CD4-positive, alpha-beta memory T cell (primary cell): ENCODE results near the gene G0S2. TPM values are rescaled to one million over a fixed set of nuclear protein-coding genes. Genes with fewer than 3 reads are reported as not detected.
A peak's percentile ranks its signal among the peaks of the same experiment; 100 is the strongest.

Experiments used
- CTCF ChIA-PET: fragments of 350-600 bp; sonication (Branson Sonifier 250); formaldehyde crosslinking; loops from one replicate; lab custom pipeline; 2021; ENCODE audit warnings: inconsistent platforms; ENCODE audit not compliant: partially characterized antibody; lab: Charles Lee
- POLR2A ChIA-PET: fragments of 350-600 bp; sonication (Branson Sonifier 250); formaldehyde crosslinking; loops from one replicate; lab custom pipeline; 2021; ENCODE audit not compliant: partially characterized antibody; lab: Charles Lee
- DNase-seq, 5 donors: peaks; one replicate each; pipeline versions ENCODE4 v3.0.0 to v3.0.0-alpha.2; 2020 to 2022; ENCODE audit warnings: mixed read lengths in 1 of 5
- H3K27ac ChIP-seq: one replicate; pipeline ENCODE4 v1.7.0; 2013; ENCODE audit warnings: low read depth, low read length
- H3K27me3 ChIP-seq: 2 replicates; pipeline ENCODE4 v1.7.0; 2013; ENCODE audit warnings: mild to moderate bottlenecking, low read length, moderate library complexity; ENCODE audit not compliant: insufficient read depth
- H3K36me3 ChIP-seq: 2 replicates; pipeline ENCODE4 v1.7.0; 2013; ENCODE audit warnings: mild to moderate bottlenecking, low read length, moderate library complexity; ENCODE audit not compliant: insufficient read depth
- H3K4me1 ChIP-seq: 2 replicates; pipeline ENCODE4 v1.7.0; 2013; ENCODE audit warnings: mild to moderate bottlenecking, low read length, moderate library complexity; ENCODE audit not compliant: insufficient read depth
- H3K4me3 ChIP-seq, 2 donors: one replicate each; pipeline ENCODE4 v1.7.0; 2013; ENCODE audit warnings: low read length in 2 of 2, mild to moderate bottlenecking in 1 of 2
- H3K9me3 ChIP-seq, 2 donors: one replicate each; pipeline ENCODE4 v1.7.0; 2013; ENCODE audit warnings: low read length in 2 of 2, control low read depth in 1 of 2; ENCODE audit not compliant: control insufficient read depth in 1 of 2
- H3K27ac Mint-ChIP-seq, 7 donors: one replicate each; pipeline ENCODE4 v1.8.0; 2020 to 2021; ENCODE audit warnings: mixed read lengths in 7 of 7, mild to moderate bottlenecking in 6 of 7, inconsistent platforms in 3 of 7, moderate library complexity in 3 of 7
- H3K27me3 Mint-ChIP-seq, 2 donors: one replicate each; pipeline ENCODE4 v1.8.0; 2020 to 2021; ENCODE audit warnings: mixed read lengths in 2 of 2
- H3K36me3 Mint-ChIP-seq, 2 donors: one replicate each; pipeline ENCODE4 v1.8.0; 2020 to 2021; ENCODE audit warnings: mixed read lengths in 2 of 2, inconsistent platforms in 1 of 2, mild to moderate bottlenecking in 1 of 2
- H3K4me1 Mint-ChIP-seq, 4 donors: one replicate each; pipeline ENCODE4 v1.8.0; 2020 to 2021; ENCODE audit warnings: mixed read lengths in 4 of 4, mild to moderate bottlenecking in 1 of 4
- H3K4me3 Mint-ChIP-seq, 8 donors: one replicate each; pipeline ENCODE4 v1.8.0; 2020 to 2021; ENCODE audit warnings: mixed read lengths in 8 of 8, mild to moderate bottlenecking in 7 of 8, moderate library complexity in 6 of 8, inconsistent platforms in 3 of 8
- H3K9me3 Mint-ChIP-seq, 8 donors: one replicate each; pipeline ENCODE4 v1.8.0; 2020 to 2021; ENCODE audit warnings: mixed read lengths in 8 of 8, mild to moderate bottlenecking in 5 of 8, inconsistent platforms in 3 of 8, moderate library complexity in 1 of 8
- intact Hi-C: fragments of 100-400 bp; cut with micrococcal nuclease; formaldehyde crosslinking; loops from one replicate; pipeline ENCODE4 v1.15.1; 2023
- polyA plus RNA-seq, 2 donors: library from polyadenylated mRNA; unstranded; fragments of 300-500 nt; fragmentation: Illumina TruSeq; gene quantifications; one replicate each; pipeline ENCODE4 v1.2.3, GENCODE V29; 2021
- total RNA-seq, 2 experiments: library from RNA; stranded (reverse); gene quantifications; one replicate each; pipeline ENCODE4 v1.2.3, GENCODE V29; 2021

G0S2 gene
- total and polyA plus RNA-seq, 4 experiments from 2014 or later: 0.58 to 2.0 (median 1.2) TPM; not detected in 1

DNA sequence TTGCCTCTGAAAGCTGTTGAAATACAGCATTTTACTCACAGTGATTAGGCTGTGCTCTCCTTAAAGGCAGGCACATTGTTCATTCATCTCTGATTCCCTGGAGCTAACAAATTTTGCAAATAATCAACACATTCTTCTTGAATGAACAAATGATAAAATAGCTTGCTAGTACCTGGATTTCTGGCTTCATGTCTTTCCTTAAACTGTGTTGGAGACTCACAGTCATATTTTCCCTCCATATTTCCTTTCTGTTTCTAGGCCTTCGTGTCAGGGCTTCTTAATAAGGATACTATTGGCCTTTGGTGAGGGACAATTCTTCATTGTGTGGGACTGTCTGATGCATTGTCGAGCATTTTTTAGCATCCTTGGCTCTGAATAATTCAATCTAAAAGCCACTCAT, 39.1 kb downstream of the G0S2 start:
- H3K36me3 Mint-ChIP-seq: peaks cover 0 to 13% of the 10 kb centered on the region in 2 donors
- no peak overlapping the region for H3K4me3 ChIP-seq
- ChIA-PET CTCF (no interaction called here), POLR2A (interaction anchor here (1.5 kb wide), 1 partner anchor 41 kb away, joined by 4 read pairs; no protein-coding TSS in a partner anchor)
- no peak overlapping the region for H3K27ac Mint-ChIP-seq
- H3K36me3 ChIP-seq: no peaks in the 10 kb centered on the region
- peaks cover 24% of the 10 kb centered on the region for H3K4me1 ChIP-seq
- intact Hi-C loops: no loop called here
- H3K27me3 ChIP-seq: no peaks in the 10 kb centered on the region
- peaks cover 0 to 2% of the 10 kb centered on the region in 2 donors for H3K27me3 Mint-ChIP-seq
- no peaks in the 10 kb centered on the region for H3K9me3 Mint-ChIP-seq
- H3K4me1 Mint-ChIP-seq: peaks cover 22 to 29% (median 24%) of the 10 kb centered on the region in 4 donors
- H3K9me3 ChIP-seq: no peaks in the 10 kb centered on the region
- DNase-seq: no peak
- no peak overlapping the region for H3K27ac ChIP-seq
- no peak overlapping the region for H3K4me3 Mint-ChIP-seq

DNA sequence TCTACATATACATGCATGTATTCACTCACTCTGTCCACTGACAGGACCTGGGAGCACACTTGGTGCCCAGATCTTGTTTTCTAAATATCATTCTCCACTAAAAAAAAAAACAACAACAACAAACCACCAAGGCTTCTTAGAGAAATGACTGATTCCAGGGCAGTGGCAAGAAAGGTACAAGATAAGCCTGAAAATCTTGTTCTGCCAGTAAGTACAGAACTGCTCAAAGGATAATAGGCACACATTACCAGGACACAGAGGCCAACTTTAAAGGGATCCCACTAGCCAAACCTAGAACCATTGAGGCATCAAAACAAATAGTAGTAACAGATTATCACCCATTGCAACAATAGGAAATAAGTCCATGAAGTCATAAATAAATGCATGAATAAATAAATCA, 40.1 kb downstream of the G0S2 start:
- CTCF ChIA-PET: no interaction called here
- no peaks in the 10 kb centered on the region for H3K9me3 Mint-ChIP-seq
- POLR2A ChIA-PET: no interaction called here
- H3K36me3 Mint-ChIP-seq: peaks cover 0 to 16% of the 10 kb centered on the region in 2 donors
- Histone ChIP-seq H3K4me1 (peaks cover 18% of the 10 kb centered on the region), H3K27ac (no peak overlapping the region), H3K27me3 (no peaks in the 10 kb centered on the region), H3K9me3 (no peaks in the 10 kb centered on the region), H3K36me3 (no peaks in the 10 kb centered on the region), H3K4me3 (no peak overlapping the region)
- no peak for DNase-seq
- H3K27me3 Mint-ChIP-seq: peaks cover 0 to 2% of the 10 kb centered on the region in 2 donors
- H3K4me3 Mint-ChIP-seq: peak overlapping the region in 1 of 8 donors; percentile 6
- peaks cover 14 to 20% (median 14%) of the 10 kb centered on the region in 4 donors for H3K4me1 Mint-ChIP-seq
- H3K27ac Mint-ChIP-seq: no peak overlapping the region
- intact Hi-C loops: no loop called here

DNA sequence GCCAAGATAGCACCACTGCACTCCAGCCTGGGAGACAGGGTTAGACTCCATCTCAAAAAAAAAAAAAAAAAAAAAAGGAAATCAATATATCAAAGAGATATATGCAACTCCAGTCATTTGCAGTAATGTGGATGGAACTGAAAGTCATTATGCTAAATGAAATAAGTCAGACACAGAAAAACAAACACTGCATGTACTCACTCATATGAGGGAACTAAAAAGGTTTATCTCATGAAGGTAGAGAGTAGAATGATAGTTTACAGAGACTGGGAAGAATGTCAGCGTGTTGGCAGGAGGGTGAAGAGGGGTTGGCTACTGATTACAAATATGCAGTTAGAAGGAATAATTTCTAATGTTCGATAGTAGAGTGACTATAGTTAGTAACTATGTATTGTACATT, 42.6 kb downstream of the G0S2 start:
- POLR2A ChIA-PET: no interaction called here
- Mint-ChIP-seq H3K4me3 (no peak overlapping the region), H3K9me3 (no peaks in the 10 kb centered on the region), H3K27me3 (no peaks in the 10 kb centered on the region), H3K4me1 (peaks cover 7 to 17% (median 11%) of the 10 kb centered on the region in 4 donors), H3K27ac (no peak overlapping the region), H3K36me3 (peaks cover 0 to 12% of the 10 kb centered on the region in 2 donors)
- Histone ChIP-seq H3K27ac (no peak overlapping the region), H3K4me3 (no peak overlapping the region), H3K36me3 (no peaks in the 10 kb centered on the region), H3K27me3 (no peaks in the 10 kb centered on the region), H3K9me3 (no peaks in the 10 kb centered on the region), H3K4me1 (peaks cover 15% of the 10 kb centered on the region)
- CTCF ChIA-PET: no interaction called here
- DNase-seq: no peak
- intact Hi-C loops: no loop called here

DNA sequence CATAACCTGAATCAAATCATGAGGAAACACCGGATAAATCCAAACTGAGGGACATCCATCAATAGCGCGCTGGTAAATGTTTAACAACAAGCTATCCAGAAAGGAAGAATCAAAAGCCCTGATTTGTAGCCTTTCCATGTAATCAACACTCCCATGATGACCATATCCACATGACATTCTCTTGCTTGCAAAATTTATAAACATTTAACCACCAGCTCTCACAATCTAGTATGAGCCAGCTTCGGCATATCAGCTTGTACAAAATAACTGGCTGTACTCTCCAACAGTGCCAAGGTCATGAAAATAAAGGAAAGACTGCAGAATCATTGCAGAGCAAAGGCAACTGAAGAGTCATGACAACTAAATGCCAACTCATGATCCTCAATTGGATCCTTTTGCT, 45.1 kb downstream of the G0S2 start:
- CTCF ChIA-PET: interaction anchor here (1.4 kb wide), 1 partner anchor 9 kb away, joined by 3 read pairs; no protein-coding TSS in a partner anchor
- no peaks in the 10 kb centered on the region for H3K9me3 ChIP-seq
- Mint-ChIP-seq H3K4me3 (no peak overlapping the region), H3K4me1 (peaks cover 14 to 18% (median 15%) of the 10 kb centered on the region in 4 donors), H3K36me3 (peaks cover 0 to 6% of the 10 kb centered on the region in 2 donors), H3K9me3 (no peaks in the 10 kb centered on the region), H3K27me3 (no peaks in the 10 kb centered on the region), H3K27ac (no peak overlapping the region)
- H3K27ac ChIP-seq: no peak overlapping the region
- no peak for DNase-seq
- no peaks in the 10 kb centered on the region for H3K36me3 ChIP-seq
- H3K4me1 ChIP-seq: peaks cover 25% of the 10 kb centered on the region
- POLR2A ChIA-PET: no interaction called here
- intact Hi-C loops: no loop called here
- H3K27me3 ChIP-seq: no peaks in the 10 kb centered on the region
- H3K4me3 ChIP-seq: no peak overlapping the region

DNA sequence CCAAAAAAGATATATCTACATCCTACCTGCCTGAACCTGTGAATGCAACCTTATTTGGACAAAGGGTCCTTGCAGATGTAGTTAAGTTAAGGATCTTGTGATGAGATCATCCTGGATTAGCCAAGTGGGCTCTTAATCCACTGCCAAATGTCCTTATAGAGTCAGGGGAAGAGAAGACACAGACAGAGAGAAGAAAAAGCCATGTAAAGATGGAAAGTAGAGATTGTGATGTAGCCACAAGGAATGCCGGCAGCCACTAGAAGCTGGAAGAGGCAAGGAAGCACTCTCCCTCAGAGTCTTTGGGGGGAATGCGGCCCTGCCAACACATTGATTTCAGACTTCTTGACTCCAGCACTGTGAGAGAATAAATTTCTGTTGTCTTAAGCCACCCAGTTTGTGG, 45.6 kb downstream of the G0S2 start:
- DNase-seq: no peak
- Mint-ChIP-seq H3K27ac (no peak overlapping the region), H3K36me3 (peaks cover 0 to 6% of the 10 kb centered on the region in 2 donors), H3K27me3 (no peaks in the 10 kb centered on the region), H3K9me3 (no peaks in the 10 kb centered on the region), H3K4me3 (no peak overlapping the region), H3K4me1 (peaks cover 10 to 17% (median 11%) of the 10 kb centered on the region in 4 donors)
- intact Hi-C loops: no loop called here
- Histone ChIP-seq H3K27me3 (no peaks in the 10 kb centered on the region), H3K36me3 (no peaks in the 10 kb centered on the region), H3K9me3 (no peaks in the 10 kb centered on the region), H3K4me1 (peaks cover 20% of the 10 kb centered on the region), H3K4me3 (no peak overlapping the region), H3K27ac (no peak overlapping the region)
- POLR2A ChIA-PET: no interaction called here
- CTCF ChIA-PET: interaction anchor here (1.4 kb wide), 1 partner anchor 9 kb away, joined by 3 read pairs; no protein-coding TSS in a partner anchor

DNA sequence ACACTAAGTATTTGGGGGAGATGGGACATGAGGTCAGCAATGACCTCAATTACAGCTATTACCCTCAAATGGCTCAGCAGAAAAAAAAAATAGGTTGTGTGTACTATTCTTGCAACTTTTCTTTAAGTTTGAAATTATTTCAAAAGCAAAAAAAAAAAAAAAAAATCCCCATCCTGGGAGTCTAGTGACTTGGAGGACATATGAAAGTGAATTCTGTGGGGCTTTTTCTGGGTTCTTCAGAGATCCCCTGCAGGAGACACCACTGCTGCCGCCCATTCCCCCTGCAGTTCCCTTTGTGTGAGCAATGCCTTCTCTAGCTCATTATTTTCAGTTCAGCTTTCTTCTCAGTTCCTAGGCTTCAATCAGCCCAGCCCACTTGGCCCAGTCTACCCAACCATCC, 46.1 kb downstream of the G0S2 start:
- POLR2A ChIA-PET: no interaction called here
- no peak for DNase-seq
- CTCF ChIA-PET: interaction anchor here (1.4 kb wide), 1 partner anchor 10 kb away, joined by 3 read pairs; no protein-coding TSS in a partner anchor

DNA sequence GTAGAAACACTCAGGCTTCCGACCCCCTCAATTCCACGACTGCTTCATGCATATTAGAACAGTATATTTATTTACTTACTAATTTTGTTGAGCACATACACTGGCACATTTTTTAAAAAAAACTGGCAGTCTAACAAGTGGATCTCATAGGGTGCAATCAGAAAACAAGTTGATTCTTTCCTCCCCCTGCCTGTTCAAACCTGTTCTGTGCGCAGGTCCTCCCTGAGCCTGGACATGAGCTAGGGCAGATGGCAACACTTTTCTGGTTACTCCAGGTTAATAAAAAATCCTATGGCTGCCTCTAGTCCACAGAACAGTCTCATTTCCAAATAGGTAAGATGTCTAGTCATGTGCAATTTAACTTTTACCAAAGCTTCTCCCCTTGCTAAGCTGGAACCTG, 48.1 kb downstream of the G0S2 start:
- CTCF ChIA-PET: interaction anchor here (3.3 kb wide), 1 partner anchor 25 kb away, joined by 18 read pairs; no protein-coding TSS in a partner anchor
- H3K27me3 ChIP-seq: no peaks in the 10 kb centered on the region
- no peaks in the 10 kb centered on the region for H3K36me3 ChIP-seq
- Mint-ChIP-seq H3K4me1 (peaks cover 11 to 22% (median 14%) of the 10 kb centered on the region in 4 donors), H3K4me3 (no peak overlapping the region), H3K27me3 (no peaks in the 10 kb centered on the region), H3K27ac (peak overlapping the region in 2 of 7 donors; percentile 7 to 16), H3K36me3 (peaks cover 0 to 8% of the 10 kb centered on the region in 2 donors), H3K9me3 (no peaks in the 10 kb centered on the region)
- POLR2A ChIA-PET: interaction anchor here (2.5 kb wide), 1 partner anchor 46 kb away, joined by 11 read pairs; no protein-coding TSS in a partner anchor
- peaks cover 19% of the 10 kb centered on the region for H3K4me1 ChIP-seq
- no peak for DNase-seq
- no peaks in the 10 kb centered on the region for H3K9me3 ChIP-seq
- H3K4me3 ChIP-seq: no peak overlapping the region
- intact Hi-C loops: no loop called here
- H3K27ac ChIP-seq: no peak overlapping the region

More for the DNA sequence above, 46.1 kb downstream of the G0S2 start:
- H3K27me3 ChIP-seq: no peaks in the 10 kb centered on the region
- H3K4me1 Mint-ChIP-seq: peaks cover 7 to 16% (median 9%) of the 10 kb centered on the region in 4 donors
- no peak overlapping the region for H3K4me3 ChIP-seq
- no peaks in the 10 kb centered on the region for H3K27me3 Mint-ChIP-seq
- no peak overlapping the region for H3K4me3 Mint-ChIP-seq
- no peak overlapping the region for H3K27ac Mint-ChIP-seq
- no peak overlapping the region for H3K27ac ChIP-seq
- H3K36me3 ChIP-seq: no peaks in the 10 kb centered on the region
- no peaks in the 10 kb centered on the region for H3K9me3 Mint-ChIP-seq
- intact Hi-C loops: no loop called here
- peaks cover 0 to 6% of the 10 kb centered on the region in 2 donors for H3K36me3 Mint-ChIP-seq
- H3K4me1 ChIP-seq: peaks cover 19% of the 10 kb centered on the region
- H3K9me3 ChIP-seq: no peaks in the 10 kb centered on the region
